K562 (cell line): ENCODE data around the gene NR5A2. TPM values are rescaled to one million over a fixed set of nuclear protein-coding genes. Genes with fewer than 3 reads are reported as not detected.

Experiments
- CBFB ChIP-seq: sonication (generic); formaldehyde crosslinking; IDR thresholded peaks from 2 replicates; pipeline ENCODE4 v1.4.0; 2020; ENCODE audit warnings: mild to moderate bottlenecking, missing genetic modification reagents
- CEBPG ChIP-seq, 3 experiments: fragments of 200-800 bp in 1 of 3; sonication (Bioruptor generic) in 1 of 3; sonication (generic) in 1 of 3; formaldehyde crosslinking in 1 of 3; IDR thresholded peaks in 2 of 3; conservative IDR thresholded peaks in 1 of 3; 2 replicates each; pipeline versions ENCODE4 v1.6.1 to v1.8.0; 2016 to 2022; ENCODE audit warnings: missing compliant biosample characterization in 2 of 3, missing genetic modification characterization in 2 of 3, mild to moderate bottlenecking in 1 of 3, missing genetic modification reagents in 1 of 3
- FIP1L1 ChIP-seq: fragments of 200-400 bp; formaldehyde crosslinking; IDR thresholded peaks from 2 replicates; pipeline ENCODE4 v1.6.1; 2018; ENCODE audit warnings: mild to moderate bottlenecking, low read depth, low read length; ENCODE audit not compliant: poor library complexity, severe bottlenecking
- HDAC6 ChIP-seq: IDR thresholded peaks from 2 replicates; pipeline ENCODE4 v1.6.1; 2012; ENCODE audit warnings: low read depth, mild to moderate bottlenecking, control low read depth, inconsistent platforms, low read length, moderate library complexity
- JUN ChIP-seq, 2 experiments: sonication (generic) in 1 of 2; formaldehyde crosslinking in 1 of 2; IDR thresholded peaks; 2 replicates each; pipeline versions ENCODE4 v1.6.1 to v1.8.0; 2012 to 2022; ENCODE audit warnings: borderline replicate concordance in 2 of 2, mild to moderate bottlenecking in 2 of 2, improper control_type of control experiment in 1 of 2, low read depth in 1 of 2, low read length in 1 of 2, missing genetic modification reagents in 1 of 2
- KLF16 ChIP-seq: IDR thresholded peaks from 2 replicates; pipeline ENCODE4 v1.6.1; 2016; ENCODE audit warnings: antibody characterized with exemption
- MCM5 ChIP-seq: fragments of 450-650 bp; IDR thresholded peaks from 2 replicates; pipeline ENCODE4 v1.6.1; 2016; ENCODE audit warnings: low read depth
- NELFE ChIP-seq: IDR thresholded peaks from 2 replicates; pipeline ENCODE4 v1.6.1; 2011; ENCODE audit warnings: mild to moderate bottlenecking; ENCODE audit not compliant: insufficient read depth, insufficient read length
- SMAD1 ChIP-seq: fragments of 150-350 bp; IDR thresholded peaks from 2 replicates; pipeline ENCODE4 v1.6.1; 2014; ENCODE audit warnings: low read length, low read depth; ENCODE audit not compliant: partially characterized antibody
- TEAD2 ChIP-seq: fragments of 450-650 bp; IDR thresholded peaks from 2 replicates; pipeline ENCODE4 v1.6.1; 2016; ENCODE audit warnings: missing genetic modification characterization, control low read depth, missing compliant biosample characterization
- ZFPM2 ChIP-seq: fragments of 250-450 bp; sonication (Bioruptor Pico); IDR thresholded peaks from 2 replicates; pipeline ENCODE4 v1.5.1; 2022; ENCODE audit warnings: mild to moderate bottlenecking
- ZKSCAN8 ChIP-seq: fragments of 200-800 bp; sonication (Bioruptor generic); IDR thresholded peaks from 2 replicates; pipeline ENCODE4 v1.6.1; 2016; ENCODE audit warnings: missing genetic modification characterization, missing compliant biosample characterization
- ZNF146 ChIP-seq: IDR thresholded peaks from one replicate; pipeline ENCODE4 v1.6.1; 2018; ENCODE audit warnings: missing compliant biosample characterization; ENCODE audit not compliant: unreplicated experiment
- ZNF253 ChIP-seq: fragments of 250-450 bp; sonication (Bioruptor Pico); conservative IDR thresholded peaks from 2 replicates; pipeline ENCODE4 v1.6.1; 2021; ENCODE audit warnings: mild to moderate bottlenecking
- ZNF316 ChIP-seq: fragments of 450-650 bp; IDR thresholded peaks from 2 replicates; pipeline ENCODE4 v1.6.1; 2016
- ZNF586 ChIP-seq: fragments of 450-650 bp; formaldehyde crosslinking; conservative IDR thresholded peaks from 2 replicates; pipeline ENCODE4 v1.4.0; 2020; ENCODE audit warnings: mild to moderate bottlenecking, moderate library complexity
- ZNF699 ChIP-seq: fragments of 250-450 bp; sonication (Bioruptor Pico); IDR thresholded peaks from 2 replicates; pipeline ENCODE4 v1.8.0; 2021; ENCODE audit warnings: mild to moderate bottlenecking, moderate library complexity; ENCODE audit not compliant: insufficient replicate concordance
- ZNF830 ChIP-seq: fragments of 250-450 bp; sonication (Bioruptor Pico); IDR thresholded peaks from 2 replicates; pipeline ENCODE4 v1.5.0; 2021; ENCODE audit warnings: mild to moderate bottlenecking
- polyA plus RNA-seq, 8 experiments: library from polyadenylated mRNA; depleted of rRNA in 4 of 8; stranded (reverse) in 5 of 8; unstranded in 3 of 8; fragments of >200 nt; fragmentation: Nextera tagmentation in 2 of 8; fragmentation: Illumina TruSeq in 1 of 8; extraction: Ambion mirVana in 2 of 8; extraction: Trizol in 1 of 8; gene quantifications; 2 replicates each; pipeline versions ENCODE4 v1.2.1 to v1.2.3, GENCODE V29; 2011 to 2014; ENCODE audit warnings: inconsistent platforms in 1 of 8, missing spikeins in 1 of 8
- total RNA-seq, 7 experiments: library from RNA; depleted of rRNA in 6 of 7; stranded (reverse); fragments of >200 nt in 6 of 7; fragmentation: Illumina TruSeq in 2 of 7; extraction: Trizol in 2 of 7; gene quantifications; 2 replicates each; pipeline versions ENCODE4 v1.2.1 to v1.2.3, GENCODE V29; 2011 to 2021; ENCODE audit warnings: low replicate concordance in 1 of 7
- TF ChIP-seq, protein P1 (sequence below): fragments of 450-650 bp; IDR thresholded peaks from 2 replicates; pipeline ENCODE4 v1.6.1; 2016; ENCODE audit warnings: antibody characterized with exemption
- TF ChIP-seq, protein P2 (sequence below): fragments of 250-450 bp; sonication (Bioruptor Pico); IDR thresholded peaks from 2 replicates; pipeline ENCODE4 v1.4.0; 2020; ENCODE audit warnings: borderline replicate concordance
- TF ChIP-seq, protein P3 (sequence below): fragments of 250-450 bp; sonication (Bioruptor Pico); IDR thresholded peaks from 2 replicates; pipeline ENCODE4 v1.4.0; 2020; ENCODE audit warnings: mild to moderate bottlenecking
- TF ChIP-seq, protein P4 (sequence below): sonication (generic); formaldehyde crosslinking; IDR thresholded peaks from 2 replicates; pipeline ENCODE4 v1.8.0; 2022; ENCODE audit warnings: mild to moderate bottlenecking, missing genetic modification reagents, borderline replicate concordance

NR5A2 gene
- total and polyA plus RNA-seq, 9 of the 15 experiments (the other 6 are each of a cell fraction or from before 2014, with no cell fraction given), result 0.13 to 0.40 (median 0.29) TPM

DNA sequence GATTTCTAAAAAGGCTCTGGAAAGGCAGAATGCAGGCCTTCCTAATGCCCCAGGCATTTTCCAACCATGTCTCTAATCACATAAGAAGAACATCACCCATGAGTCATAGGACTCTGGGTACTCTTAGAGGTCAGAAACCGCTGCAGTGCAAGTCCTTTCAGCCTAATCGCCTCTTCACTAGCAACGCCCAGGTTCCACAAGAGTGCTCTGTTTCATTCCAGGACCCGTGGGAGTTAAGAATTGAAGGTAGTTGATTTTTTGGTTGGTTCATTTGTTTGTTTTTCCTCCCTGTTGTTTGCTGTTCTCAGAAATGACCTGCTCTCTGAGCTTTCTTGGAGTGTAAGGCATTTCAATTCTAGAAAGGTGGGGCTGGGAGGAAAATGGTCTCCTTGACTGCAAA, 123.2 kb downstream of the NR5A2 start (continued):
- TF ChIP-seq ZNF586 (CRISPR knock-in tag), result no peak
- TF ChIP-seq TEAD2 (tag), result no peak
- TF ChIP-seq, protein P1, sequence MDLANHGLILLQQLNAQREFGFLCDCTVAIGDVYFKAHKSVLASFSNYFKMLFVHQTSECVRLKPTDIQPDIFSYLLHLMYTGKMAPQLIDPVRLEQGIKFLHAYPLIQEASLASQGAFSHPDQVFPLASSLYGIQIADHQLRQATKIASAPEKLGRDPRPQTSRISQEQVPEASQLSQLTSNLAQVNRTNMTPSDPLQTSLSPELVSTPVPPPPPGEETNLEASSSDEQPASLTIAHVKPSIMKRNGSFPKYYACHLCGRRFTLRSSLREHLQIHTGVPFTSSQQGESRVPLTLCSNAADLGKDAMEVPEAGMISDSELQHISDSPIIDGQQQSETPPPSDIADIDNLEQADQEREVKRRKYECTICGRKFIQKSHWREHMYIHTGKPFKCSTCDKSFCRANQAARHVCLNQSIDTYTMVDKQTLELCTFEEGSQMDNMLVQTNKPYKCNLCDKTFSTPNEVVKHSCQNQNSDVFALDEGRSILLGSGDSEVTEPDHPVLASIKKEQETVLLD, result 0 out of 2 replicates have a peak, but pooled peaks have one; percentile 25
- TF ChIP-seq ZNF316, result no peak
- TF ChIP-seq JUN (IDR thresholded peaks at IDR 0.05; ENCODE audit: borderline replicate concordance, low read depth, low read length), result peak; percentile 83
- no peak for TF ChIP-seq JUN (CRISPR knock-in tag; IDR thresholded peaks at IDR 0.05; ENCODE audit: borderline replicate concordance)
- TF ChIP-seq NELFE, result no peak
- TF ChIP-seq MCM5, result no peak
- TF ChIP-seq FIP1L1, result no peak
- no peak for TF ChIP-seq ZKSCAN8 (CRISPR knock-in tag)
- TF ChIP-seq, protein P2, sequence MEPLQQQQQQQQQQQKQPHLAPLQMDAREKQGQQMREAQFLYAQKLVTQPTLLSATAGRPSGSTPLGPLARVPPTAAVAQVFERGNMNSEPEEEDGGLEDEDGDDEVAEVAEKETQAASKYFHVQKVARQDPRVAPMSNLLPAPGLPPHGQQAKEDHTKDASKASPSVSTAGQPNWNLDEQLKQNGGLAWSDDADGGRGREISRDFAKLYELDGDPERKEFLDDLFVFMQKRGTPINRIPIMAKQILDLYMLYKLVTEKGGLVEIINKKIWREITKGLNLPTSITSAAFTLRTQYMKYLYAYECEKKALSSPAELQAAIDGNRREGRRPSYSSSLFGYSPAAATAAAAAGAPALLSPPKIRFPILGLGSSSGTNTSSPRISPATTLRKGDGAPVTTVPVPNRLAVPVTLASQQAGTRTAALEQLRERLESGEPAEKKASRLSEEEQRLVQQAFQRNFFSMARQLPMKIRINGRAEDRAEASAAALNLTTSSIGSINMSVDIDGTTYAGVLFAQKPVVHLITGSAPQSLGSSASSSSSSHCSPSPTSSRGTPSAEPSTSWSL (CRISPR knock-in tag), result no peak
- no peak for TF ChIP-seq CEBPG (CRISPR knock-in tag; IDR thresholded peaks at IDR 0.05)
- no peak for TF ChIP-seq CEBPG (tag; conservative IDR thresholded peaks at IDR 0.05 in 1 of 2, IDR thresholded peaks at IDR 0.05 in 1 of 2)
- TF ChIP-seq ZNF830 (CRISPR knock-in tag), result no peak
- no peak for TF ChIP-seq ZFPM2 (CRISPR knock-in tag)
- TF ChIP-seq, protein P3, sequence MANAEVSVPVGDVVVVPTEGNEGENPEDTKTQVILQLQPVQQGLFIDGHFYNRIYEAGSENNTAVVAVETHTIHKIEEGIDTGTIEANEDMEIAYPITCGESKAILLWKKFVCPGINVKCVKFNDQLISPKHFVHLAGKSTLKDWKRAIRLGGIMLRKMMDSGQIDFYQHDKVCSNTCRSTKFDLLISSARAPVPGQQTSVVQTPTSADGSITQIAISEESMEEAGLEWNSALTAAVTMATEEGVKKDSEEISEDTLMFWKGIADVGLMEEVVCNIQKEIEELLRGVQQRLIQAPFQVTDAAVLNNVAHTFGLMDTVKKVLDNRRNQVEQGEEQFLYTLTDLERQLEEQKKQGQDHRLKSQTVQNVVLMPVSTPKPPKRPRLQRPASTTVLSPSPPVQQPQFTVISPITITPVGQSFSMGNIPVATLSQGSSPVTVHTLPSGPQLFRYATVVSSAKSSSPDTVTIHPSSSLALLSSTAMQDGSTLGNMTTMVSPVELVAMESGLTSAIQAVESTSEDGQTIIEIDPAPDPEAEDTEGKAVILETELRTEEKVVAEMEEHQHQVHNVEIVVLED (CRISPR knock-in tag), result peak; percentile 37; the same call in 1 of the 2 replicates
- no peak for TF ChIP-seq ZNF146 (CRISPR knock-in tag)
- no peak for TF ChIP-seq SMAD1
- no peak for TF ChIP-seq HDAC6
- no peak for TF ChIP-seq CBFB (CRISPR knock-in tag)
- TF ChIP-seq, protein P4, sequence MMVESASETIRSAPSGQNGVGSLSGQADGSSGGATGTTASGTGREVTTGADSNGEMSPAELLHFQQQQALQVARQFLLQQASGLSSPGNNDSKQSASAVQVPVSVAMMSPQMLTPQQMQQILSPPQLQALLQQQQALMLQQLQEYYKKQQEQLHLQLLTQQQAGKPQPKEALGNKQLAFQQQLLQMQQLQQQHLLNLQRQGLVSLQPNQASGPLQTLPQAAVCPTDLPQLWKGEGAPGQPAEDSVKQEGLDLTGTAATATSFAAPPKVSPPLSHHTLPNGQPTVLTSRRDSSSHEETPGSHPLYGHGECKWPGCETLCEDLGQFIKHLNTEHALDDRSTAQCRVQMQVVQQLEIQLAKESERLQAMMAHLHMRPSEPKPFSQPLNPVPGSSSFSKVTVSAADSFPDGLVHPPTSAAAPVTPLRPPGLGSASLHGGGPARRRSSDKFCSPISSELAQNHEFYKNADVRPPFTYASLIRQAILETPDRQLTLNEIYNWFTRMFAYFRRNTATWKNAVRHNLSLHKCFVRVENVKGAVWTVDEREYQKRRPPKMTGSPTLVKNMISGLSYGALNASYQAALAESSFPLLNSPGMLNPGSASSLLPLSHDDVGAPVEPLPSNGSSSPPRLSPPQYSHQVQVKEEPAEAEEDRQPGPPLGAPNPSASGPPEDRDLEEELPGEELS (CRISPR knock-in tag), result no peak
- TF ChIP-seq KLF16, result no peak
- no peak for TF ChIP-seq ZNF253 (CRISPR knock-in tag)
- TF ChIP-seq ZNF699, result no peak
